Ascending aorta (tissue), 2 donors: Measurements from ENCODE around the gene SYCN. TPM values are rescaled to one million over a fixed set of nuclear protein-coding genes. Genes with fewer than 3 reads are reported as not detected.

Experiments used
- DNase-seq, 2 donors: peaks; one replicate each; pipeline ENCODE4 v3.0.0-alpha.2; 2019; ENCODE audit warnings: low spot score in 2 of 2
- H3K27ac ChIP-seq, 2 donors: fragments of 200-600 bp; sonication (generic); one replicate each; pipeline ENCODE4 v1.5.1; 2016 to 2017; ENCODE audit warnings: mild to moderate bottlenecking in 1 of 2
- H3K27me3 ChIP-seq: fragments of 200-600 bp; sonication (generic); one replicate; pipeline ENCODE4 v1.5.1; 2017
- H3K36me3 ChIP-seq, 2 donors: fragments of 200-600 bp; sonication (generic); one replicate each; pipeline ENCODE4 v1.5.1; 2016
- H3K4me1 ChIP-seq, 2 donors: fragments of 200-600 bp; sonication (generic); one replicate each; pipeline ENCODE4 v1.5.1; 2016 to 2017; ENCODE audit warnings: mild to moderate bottlenecking in 1 of 2
- H3K4me3 ChIP-seq, 2 donors: fragments of 200-600 bp; sonication (generic); one replicate each; pipeline ENCODE4 v1.5.1; 2016 to 2017; ENCODE audit warnings: mild to moderate bottlenecking in 1 of 2
- H3K9me3 ChIP-seq, 2 donors: fragments of 200-600 bp; sonication (generic); one replicate each; pipeline ENCODE4 v1.5.1; 2016
- CTCF ChIP-seq, 3 experiments: fragments of 200-600 bp in 2 of 3; fragments of 450-650 bp in 1 of 3; sonication (generic) in 2 of 3; IDR thresholded peaks; one replicate each; pipeline ENCODE4 v1.5.1; 2016 to 2019; ENCODE audit warnings: antibody characterized with exemption in 3 of 3, mild to moderate bottlenecking in 1 of 3, moderate library complexity in 1 of 3
- intact Hi-C: fragments of 100-400 bp; cut with DNase I; formaldehyde crosslinking; loops from one replicate; pipeline ENCODE4 v1.15.1; 2023
- total RNA-seq: library from RNA; depleted of rRNA; stranded (reverse); fragments of >200 nt; gene quantifications from one replicate; pipeline ENCODE4 v1.1.0, GENCODE V29; 2016

Gene SYCN
- total RNA-seq, 1 donor from 2014 or later, result not detected

DNA sequence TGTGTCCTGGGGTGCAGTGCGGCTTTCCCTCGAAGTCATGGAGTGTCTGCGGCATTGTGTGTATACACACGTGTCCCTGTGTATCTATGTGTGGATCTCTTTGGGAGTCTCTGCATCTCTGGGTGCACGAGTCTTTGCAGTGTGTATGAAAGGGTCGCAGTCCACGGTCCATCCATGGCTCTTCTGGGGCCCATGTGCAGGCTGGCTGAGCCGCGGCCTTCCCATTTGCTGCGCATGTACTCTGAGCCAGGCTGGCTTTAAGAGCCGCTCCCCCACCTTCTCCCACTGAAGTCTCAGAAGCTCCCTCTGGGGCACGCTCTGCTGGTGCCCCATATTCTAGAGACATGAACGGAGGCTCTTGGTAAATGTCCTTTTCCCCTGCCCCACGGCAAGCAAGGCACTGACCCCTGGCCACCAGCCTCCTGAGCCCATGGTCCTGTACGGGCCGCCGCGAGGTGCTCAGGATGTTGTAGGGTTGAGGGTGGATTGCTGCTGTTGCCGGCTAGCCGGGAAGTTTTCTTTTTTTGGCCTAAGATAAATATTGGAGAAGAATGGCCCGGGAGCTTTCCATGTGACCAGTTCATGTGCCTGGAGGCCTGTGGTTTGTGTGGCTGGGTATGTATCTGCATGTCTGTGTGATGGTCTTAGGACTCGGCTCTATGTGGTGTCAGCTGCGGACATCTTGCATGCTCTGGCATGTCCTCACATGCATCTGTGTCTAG lies 46.6 kb downstream of the SYCN start:
- TF ChIP-seq CTCF (IDR thresholded peaks at IDR 0.05), result no peak
- no peaks in the 10 kb centered on the region for H3K27me3 ChIP-seq
- peak overlapping the region; percentile 4 to 19 for H3K4me3 ChIP-seq
- H3K27ac ChIP-seq, result no peak overlapping the region
- intact Hi-C loops, result no loop called here
- H3K9me3 ChIP-seq, result no peaks in the 10 kb centered on the region
- no peak for DNase-seq
- peaks cover 6 to 36% of the 10 kb centered on the region in 2 donors for H3K4me1 ChIP-seq
- no peaks in the 10 kb centered on the region for H3K36me3 ChIP-seq

- DNase-seq, result no peak
- H3K4me1 ChIP-seq, result peaks cover 6 to 36% of the 10 kb centered on the region in 2 donors
- no peaks in the 10 kb centered on the region for H3K27me3 ChIP-seq
- no peak overlapping the region for H3K4me3 ChIP-seq
- intact Hi-C loops, result no loop called here
- no peaks in the 10 kb centered on the region for H3K9me3 ChIP-seq
- H3K27ac ChIP-seq, result no peak overlapping the region
- TF ChIP-seq CTCF (IDR thresholded peaks at IDR 0.05), result no peak
- no peaks in the 10 kb centered on the region for H3K36me3 ChIP-seq
These were observed 47.5 kb downstream of the SYCN start for GRCh38 chr19:39156326-39157230.

DNA sequence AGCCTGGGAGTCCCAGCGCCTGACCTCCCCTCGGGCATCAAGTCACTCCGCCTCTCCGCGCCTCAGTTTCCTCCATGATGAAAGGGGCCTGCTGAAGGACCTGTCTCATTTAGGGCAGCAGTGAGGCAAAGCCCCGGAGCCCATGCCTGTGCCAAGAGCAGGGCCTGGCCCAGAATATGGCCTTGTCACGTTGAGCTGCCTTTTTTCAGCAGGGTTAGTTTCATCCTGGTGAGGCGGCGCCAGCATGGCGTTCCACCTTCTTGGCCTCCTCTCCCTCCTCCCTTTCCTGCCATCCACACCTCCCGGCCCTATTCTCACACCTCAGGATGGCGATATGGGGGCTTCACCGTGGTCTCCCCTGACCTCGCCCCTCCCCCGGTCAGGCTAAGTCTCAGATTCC lies 48.3 kb downstream of the SYCN start:
- intact Hi-C loops, result no loop called here
- Histone ChIP-seq H3K27me3 (no peaks in the 10 kb centered on the region), H3K36me3 (no peaks in the 10 kb centered on the region), H3K9me3 (no peaks in the 10 kb centered on the region), H3K4me3 (no peak overlapping the region), H3K27ac (no peak overlapping the region), H3K4me1 (peaks cover 6 to 31% of the 10 kb centered on the region in 2 donors)
- TF ChIP-seq CTCF (IDR thresholded peaks at IDR 0.05), result no peak
- no peak for DNase-seq

GRCh38 chr19:39155114-39155700 lies 48.9 kb downstream of the SYCN start:
- Histone ChIP-seq H3K9me3 (no peaks in the 10 kb centered on the region), H3K4me1 (peaks cover 6 to 27% of the 10 kb centered on the region in 2 donors), H3K36me3 (no peaks in the 10 kb centered on the region), H3K27ac (no peak overlapping the region), H3K27me3 (no peaks in the 10 kb centered on the region), H3K4me3 (no peak overlapping the region)
- intact Hi-C loops, result no loop called here
- DNase-seq, result no peak
- no peak for TF ChIP-seq CTCF (IDR thresholded peaks at IDR 0.05)

GRCh38 chr19:39154629-39155100 lies 49.4 kb downstream of the SYCN start:
- Histone ChIP-seq H3K27me3 (no peaks in the 10 kb centered on the region), H3K9me3 (no peaks in the 10 kb centered on the region), H3K27ac (no peak overlapping the region), H3K36me3 (no peaks in the 10 kb centered on the region), H3K4me3 (no peak overlapping the region), H3K4me1 (peaks cover under 1 to 23% of the 10 kb centered on the region in 2 donors)
- intact Hi-C loops, result no loop called here
- DNase-seq, result no peak
- TF ChIP-seq CTCF (IDR thresholded peaks at IDR 0.05), result no peak
